GM12878 (cell line): ENCODE measurements around the gene PIGN. TPM values are rescaled to one million over a fixed set of nuclear protein-coding genes. Genes with fewer than 3 reads are reported as not detected.

Experiments used
- ATAC-seq: fragments of 200-7000 bp; cut with Tn5 transposase; 3 replicates; pipeline ENCODE4 v1.9.1; 2020; ENCODE audit warnings: mild to moderate bottlenecking, moderate library complexity
- BruUV-seq: library from RNA; stranded (reverse); fragments of 400-500 nt; replicated peaks from 2 replicates; lab custom pipeline; 2021; lab: Mats Ljungman, UMichigan
- CTCF ChIA-PET: fragments of 300-600 bp; sonication (Branson Sonifier 250); formaldehyde crosslinking; extraction: SDS; loops from one replicate; lab custom pipeline; 2021; ENCODE audit warnings: inconsistent platforms; lab: Yijun Ruan, JAX
- POLR2A ChIA-PET: fragments of 350-600 bp; formaldehyde crosslinking; extraction: SDS; loops from one replicate; lab custom pipeline; 2021; ENCODE audit warnings: inconsistent platforms; lab: Charles Lee
- RAD21 ChIA-PET: fragments of 300-600 bp; sonication (Branson Sonifier 250); formaldehyde crosslinking; loops from one replicate; lab custom pipeline; 2023; ENCODE audit warnings: antibody characterized with exemption; ENCODE audit not compliant: unreplicated experiment; lab: Charles Lee
- SMC1A ChIA-PET: fragments of 300-600 bp; sonication (Branson Sonifier 250); formaldehyde crosslinking; loops from one replicate; lab custom pipeline; 2023; ENCODE audit not compliant: unreplicated experiment, uncharacterized antibody; lab: Charles Lee
- DNase-seq: peaks from one replicate; pipeline ENCODE4 v3.0.0-alpha.2; 2011; ENCODE audit warnings: low read depth, low spot score
- FAIRE-seq: peaks from 3 replicates; lab custom pipeline; 2011; peaks lifted over from hg19 to GRCh38; lab: Jason Lieb, UNC
- H2AFZ ChIP-seq: 2 replicates; pipeline ENCODE4 v1.6.0; 2011; ENCODE audit warnings: low read depth, low read length, control low read depth; ENCODE audit not compliant: control insufficient read depth
- H3K27ac ChIP-seq: 2 replicates; pipeline ENCODE4 v1.5.1; 2011; ENCODE audit warnings: control low read depth; ENCODE audit not compliant: control insufficient read depth, insufficient read depth
- H3K27me3 ChIP-seq, 2 experiments: replicated peaks in 1 of 2; 2 replicates each; pipeline versions ENCODE4 v1.6.0 to v1.6.1; 2011; ENCODE audit warnings: low read length in 1 of 2; ENCODE audit not compliant: control insufficient read depth in 2 of 2, insufficient read depth in 2 of 2
- H3K36me3 ChIP-seq, 2 experiments: 2 replicates each; pipeline ENCODE4 v1.5.1; 2011; ENCODE audit warnings: low read length in 1 of 2; ENCODE audit not compliant: control insufficient read depth in 2 of 2, insufficient read depth in 2 of 2
- H3K4me1 ChIP-seq: 2 replicates; pipeline ENCODE4 v1.6.1; 2011; ENCODE audit warnings: mild to moderate bottlenecking, low read length, moderate library complexity, mixed read lengths; ENCODE audit not compliant: control insufficient read depth, insufficient read depth
- H3K4me2 ChIP-seq: 2 replicates; pipeline ENCODE4 v1.6.0; 2011; ENCODE audit warnings: control low read depth; ENCODE audit not compliant: control insufficient read depth, insufficient read depth
- H3K4me3 ChIP-seq: fragments of 200-600 bp; sonication (generic); 2 replicates; pipeline ENCODE4 v1.5.1; 2016
- H3K79me2 ChIP-seq: 2 replicates; pipeline ENCODE4 v1.6.0; 2011; ENCODE audit warnings: low read length; ENCODE audit not compliant: control insufficient read depth, insufficient read depth
- H3K9ac ChIP-seq: 2 replicates; pipeline ENCODE4 v1.8.0; 2011; ENCODE audit warnings: low read length, control low read depth, mixed read lengths; ENCODE audit not compliant: control insufficient read depth, insufficient read depth
- H3K9me3 ChIP-seq: replicated peaks from 3 replicates; pipeline ENCODE4 v1.5.1; 2011; ENCODE audit warnings: mild to moderate bottlenecking, low read length; ENCODE audit not compliant: control insufficient read depth, insufficient read depth
- H4K20me1 ChIP-seq: 2 replicates; pipeline ENCODE4 v1.6.0; 2011; ENCODE audit not compliant: control insufficient read depth, insufficient read depth
- CHD4 ChIP-seq: fragments of 200-600 bp; sonication (generic); IDR thresholded peaks from 2 replicates; pipeline ENCODE4 v1.6.1; 2016; ENCODE audit warnings: mild to moderate bottlenecking
- IRF4 ChIP-seq: IDR thresholded peaks from 2 replicates; pipeline ENCODE4 v1.6.1; 2011; ENCODE audit warnings: low read depth, low read length
- KLF5 ChIP-seq: fragments of 450-650 bp; IDR thresholded peaks from 2 replicates; pipeline ENCODE4 v1.6.1; 2014; ENCODE audit warnings: mild to moderate bottlenecking; ENCODE audit not compliant: partially characterized antibody
- TBL1XR1 ChIP-seq: IDR thresholded peaks from 2 replicates; pipeline ENCODE4 v1.6.1; 2012; ENCODE audit warnings: low read depth, low read length, improper control_type of control experiment
- ZBED1 ChIP-seq: IDR thresholded peaks from 2 replicates; pipeline ENCODE4 v1.6.1; 2016; ENCODE audit warnings: borderline replicate concordance
- WGBS: methylation state at CpG from one replicate; pipeline ENCODE4 v1.1.6; 2016; ENCODE audit warnings: low lambda C conversion rate; ENCODE audit not compliant: insufficient replicate concordance, insufficient coverage; ENCODE audit errors: missing lambda C conversion rate; 5-methylcytosine and 5-hydroxymethylcytosine counted together
- in situ Hi-C: fragments of 300-500 bp; cut with MboI; formaldehyde crosslinking; loops from 9 replicates; pipeline ENCODE4 v1.14.3; 2018; ENCODE audit warnings: mixed read lengths
- intact Hi-C: fragments of 100-400 bp; cut with micrococcal nuclease; formaldehyde crosslinking; loops from one replicate; pipeline ENCODE4 v1.14.2; 2022; ENCODE audit not compliant: unreplicated experiment
- polyA plus RNA-seq, 11 experiments: library from polyadenylated mRNA; depleted of rRNA in 4 of 11; unstranded in 6 of 11; stranded (reverse) in 5 of 11; fragments of >200 nt; fragmentation: Nextera tagmentation in 4 of 11; fragmentation: Illumina TruSeq in 1 of 11; extraction: Ambion mirVana in 4 of 11; extraction: Trizol in 1 of 11; gene quantifications; 1 replicate in 1 of 11; 2 replicates in 10 of 11; pipeline versions ENCODE4 v1.2.1 to v1.2.3, GENCODE V29; 2011 to 2016; ENCODE audit warnings: inconsistent platforms in 2 of 11, missing spikeins in 2 of 11, low read depth in 1 of 11
- total RNA-seq, 4 experiments: library from RNA; depleted of rRNA in 3 of 4; stranded (reverse); fragments of >200 nt in 3 of 4; fragmentation: Illumina TruSeq in 1 of 4; extraction: Trizol in 1 of 4; gene quantifications; 2 replicates each; pipeline versions ENCODE4 v1.2.1 to v1.2.3, GENCODE V29; 2013 to 2021
- TF ChIP-seq, protein P1 (sequence below): IDR thresholded peaks from 2 replicates; pipeline ENCODE4 v1.6.1; 2011; ENCODE audit warnings: low read depth, mild to moderate bottlenecking, low read length, moderate library complexity, borderline replicate concordance; ENCODE audit errors: extremely low read depth
- TF ChIP-seq, protein P2 (sequence below): IDR thresholded peaks from 2 replicates; pipeline ENCODE4 v1.6.1; 2011; ENCODE audit warnings: low read depth, low read length, improper control_type of control experiment, borderline replicate concordance

The PIGN gene
- total and polyA plus RNA-seq, 10 of the 15 experiments (the other 5 are each of a cell fraction or from before 2014, with no cell fraction given), result 6.9 to 25.4 (median 18.7) TPM

DNA sequence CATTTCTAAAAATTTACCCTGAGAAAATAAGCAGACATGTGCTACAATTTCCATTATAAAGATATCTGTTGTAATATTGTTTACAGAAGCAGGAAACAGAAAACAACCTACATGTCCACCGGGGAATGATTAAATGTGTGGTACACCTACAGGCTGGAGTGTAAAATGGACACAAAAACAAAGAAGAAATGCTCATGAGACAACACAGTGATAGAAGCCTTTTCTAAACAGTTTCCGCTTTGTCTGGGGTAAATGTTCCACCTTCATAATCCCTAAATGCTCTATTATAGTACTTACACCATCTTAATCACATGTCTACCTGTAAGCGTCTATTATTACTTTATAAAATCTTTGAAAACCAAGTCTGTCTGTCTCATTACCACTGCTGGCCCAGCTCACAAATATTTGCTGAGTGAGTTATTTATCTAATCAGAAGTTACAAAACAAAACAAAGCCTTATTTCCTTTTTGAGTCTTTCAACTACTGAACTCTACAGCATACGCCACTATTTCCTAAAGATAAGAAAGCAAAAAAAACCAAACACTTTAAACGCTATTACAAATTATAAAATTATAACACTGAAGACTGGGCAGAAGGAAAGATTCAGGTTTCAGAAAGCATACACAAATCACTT is 95.3 kb downstream of the PIGN start:
- Histone ChIP-seq H3K79me2 (no peaks in the 10 kb centered on the region), H3K36me3 (no peaks in the 10 kb centered on the region; a peak in 1 of 4 replicates), H3K27ac (no peak overlapping the region), H4K20me1 (no peaks in the 10 kb centered on the region), H3K9me3 (no peaks in the 10 kb centered on the region), H2AFZ (no peak overlapping the region)
- CTCF ChIA-PET, result no interaction called here
- in situ Hi-C loops, result no loop called here
- no TSS peak for BruUV-seq
- TF ChIP-seq KLF5 (no peak), CHD4 (no peak), IRF4 (no peak), ZBED1 (no peak), TBL1XR1 (no peak)
- TF ChIP-seq, protein P1, sequence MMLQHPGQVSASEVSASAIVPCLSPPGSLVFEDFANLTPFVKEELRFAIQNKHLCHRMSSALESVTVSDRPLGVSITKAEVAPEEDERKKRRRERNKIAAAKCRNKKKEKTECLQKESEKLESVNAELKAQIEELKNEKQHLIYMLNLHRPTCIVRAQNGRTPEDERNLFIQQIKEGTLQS, result no peak
- TF ChIP-seq, protein P2, sequence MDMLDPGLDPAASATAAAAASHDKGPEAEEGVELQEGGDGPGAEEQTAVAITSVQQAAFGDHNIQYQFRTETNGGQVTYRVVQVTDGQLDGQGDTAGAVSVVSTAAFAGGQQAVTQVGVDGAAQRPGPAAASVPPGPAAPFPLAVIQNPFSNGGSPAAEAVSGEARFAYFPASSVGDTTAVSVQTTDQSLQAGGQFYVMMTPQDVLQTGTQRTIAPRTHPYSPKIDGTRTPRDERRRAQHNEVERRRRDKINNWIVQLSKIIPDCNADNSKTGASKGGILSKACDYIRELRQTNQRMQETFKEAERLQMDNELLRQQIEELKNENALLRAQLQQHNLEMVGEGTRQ, result no peak
- TF ChIP-seq, all 136 proteins: peak for 0
- ATAC-seq (no peak), DNase-seq (no peak), FAIRE-seq (no peak)
- SMC1A ChIA-PET, result no interaction called here
- Histone ChIP-seq H3K4me3 (no peak overlapping the region), H3K4me1 (no peaks in the 10 kb centered on the region), H3K4me2 (no peak overlapping the region), H3K27me3 (no peaks in the 10 kb centered on the region), H3K9ac (no peak overlapping the region)
- intact Hi-C loops, result no loop called here
- POLR2A ChIA-PET, result no interaction called here
- RAD21 ChIA-PET, result no interaction called here
- WGBS, result 98% methylated on average over 5 of the region's 5 CpGs
